ENCODE results near the gene TRHDE.

- no peak for TF ChIP-seq CTCF (IDR thresholded peaks at IDR 0.05; ENCODE audit: extremely low read depth in 1 of 2, insufficient read depth in 1 of 2, low read depth in 1 of 2, low read length in 2 of 2)
- no peak for TF ChIP-seq POLR2A (IDR thresholded peaks at IDR 0.05; ENCODE audit: low read depth, low read length)
- TF ChIP-seq JUN (IDR thresholded peaks at IDR 0.05; ENCODE audit: borderline replicate concordance, insufficient read depth, insufficient read length, low read depth) = no peak
Measured at GRCh38 chr12:72716221-72716620, 444.1 kb downstream of the TRHDE start.
